GM12878 (cell line): Measurements from ENCODE around the gene ABHD13.

Experiments
- NR2C2 ChIP-seq: IDR thresholded peaks from 2 replicates; pipeline ENCODE4 v1.6.1; 2011; ENCODE audit warnings: borderline replicate concordance, low read depth; ENCODE audit not compliant: control insufficient read depth, insufficient read length
- POLR2A ChIP-seq: IDR thresholded peaks from 2 replicates; pipeline ENCODE4 v1.6.1; 2011; ENCODE audit warnings: low read depth, mild to moderate bottlenecking, low read length
- RBBP5 ChIP-seq: fragments of 200-600 bp; sonication (generic); conservative IDR thresholded peaks from 2 replicates; pipeline ENCODE4 v1.6.1; 2016
- TF ChIP-seq, protein P1 (sequence below), 3 experiments: IDR thresholded peaks in 2 of 3; conservative IDR thresholded peaks in 1 of 3; 2 replicates each; pipeline ENCODE4 v1.5.1; 2011; ENCODE audit warnings: low read depth in 3 of 3, low read length in 3 of 3, mild to moderate bottlenecking in 3 of 3, control low read depth in 2 of 3, moderate library complexity in 2 of 3, inconsistent platforms in 1 of 3, mixed read lengths in 1 of 3; ENCODE audit not compliant: control insufficient read depth in 2 of 3, insufficient read depth in 1 of 3; ENCODE audit errors: extremely low read depth in 1 of 3

DNA sequence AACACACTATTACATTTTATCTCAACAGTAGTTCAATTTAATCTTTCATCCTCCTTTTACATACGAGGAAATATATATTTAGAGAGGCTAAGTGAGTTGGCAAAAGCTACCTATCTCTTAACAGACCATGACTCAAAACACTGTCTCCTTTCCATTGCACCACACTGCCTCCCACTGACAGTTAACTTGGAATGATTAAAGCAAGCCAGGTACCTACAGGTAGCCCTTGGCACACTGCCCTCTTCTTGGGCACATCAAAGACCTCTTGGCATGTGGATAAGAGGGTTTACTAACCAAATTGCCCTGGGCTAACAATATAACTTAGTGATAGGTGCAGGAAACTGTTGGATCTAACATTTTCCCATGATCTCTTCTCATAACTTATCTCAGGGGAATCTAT lies 1.8 kb downstream of the ABHD13 start:
- TF ChIP-seq RBBP5 (no peak), NR2C2 (no peak), POLR2A (no peak)
- TF ChIP-seq, protein P1, sequence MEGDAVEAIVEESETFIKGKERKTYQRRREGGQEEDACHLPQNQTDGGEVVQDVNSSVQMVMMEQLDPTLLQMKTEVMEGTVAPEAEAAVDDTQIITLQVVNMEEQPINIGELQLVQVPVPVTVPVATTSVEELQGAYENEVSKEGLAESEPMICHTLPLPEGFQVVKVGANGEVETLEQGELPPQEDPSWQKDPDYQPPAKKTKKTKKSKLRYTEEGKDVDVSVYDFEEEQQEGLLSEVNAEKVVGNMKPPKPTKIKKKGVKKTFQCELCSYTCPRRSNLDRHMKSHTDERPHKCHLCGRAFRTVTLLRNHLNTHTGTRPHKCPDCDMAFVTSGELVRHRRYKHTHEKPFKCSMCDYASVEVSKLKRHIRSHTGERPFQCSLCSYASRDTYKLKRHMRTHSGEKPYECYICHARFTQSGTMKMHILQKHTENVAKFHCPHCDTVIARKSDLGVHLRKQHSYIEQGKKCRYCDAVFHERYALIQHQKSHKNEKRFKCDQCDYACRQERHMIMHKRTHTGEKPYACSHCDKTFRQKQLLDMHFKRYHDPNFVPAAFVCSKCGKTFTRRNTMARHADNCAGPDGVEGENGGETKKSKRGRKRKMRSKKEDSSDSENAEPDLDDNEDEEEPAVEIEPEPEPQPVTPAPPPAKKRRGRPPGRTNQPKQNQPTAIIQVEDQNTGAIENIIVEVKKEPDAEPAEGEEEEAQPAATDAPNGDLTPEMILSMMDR (IDR thresholded peaks at IDR 0.05 in 2 of 3, conservative IDR thresholded peaks at IDR 0.05 in 1 of 3; ENCODE audit: control insufficient read depth in 2 of 3, extremely low read depth in 1 of 3, insufficient read depth in 1 of 3, low read depth in 3 of 3, low read length in 3 of 3), result peak in 2 of 3 experiments; percentile 6 to 60; a peak in 2 of 6 replicates
